PFSK-1 (cell line): ENCODE results near the gene OMP.

Experiments used
- FOXP2 ChIP-seq: optimal IDR thresholded peaks from 2 replicates; pipeline ENCODE3; 2011; ENCODE audit warnings: borderline replicate concordance, control low read depth, inconsistent platforms; ENCODE audit not compliant: insufficient read depth; ENCODE audit errors: extremely low read length, extremely low read depth
- POLR2AphosphoS5 ChIP-seq: IDR thresholded peaks from 2 replicates; pipeline ENCODE4 v1.6.1; 2012; ENCODE audit warnings: low read depth, mild to moderate bottlenecking, control low read depth, low read length, moderate library complexity
- REST ChIP-seq, 2 experiments: IDR thresholded peaks; 2 replicates each; pipeline versions ENCODE4 v1.6.1 to v1.8.0; 2011 to 2012; ENCODE audit warnings: low read depth in 2 of 2, low read length in 2 of 2, control low read depth in 1 of 2, inconsistent platforms in 1 of 2, mild to moderate bottlenecking in 1 of 2, moderate library complexity in 1 of 2; ENCODE audit not compliant: insufficient read depth in 1 of 2
- TAF1 ChIP-seq: IDR thresholded peaks from 2 replicates; pipeline ENCODE4 v1.6.1; 2012; ENCODE audit warnings: low read length, control low read depth, borderline replicate concordance; ENCODE audit not compliant: insufficient read depth

GRCh38 chr11:77064648-77065217, 37.9 kb upstream of the OMP start:
- TF ChIP-seq REST (IDR thresholded peaks at IDR 0.05; ENCODE audit: insufficient read depth in 1 of 2, low read depth in 2 of 2, low read length in 2 of 2), result no peak
- TF ChIP-seq POLR2AphosphoS5, result no peak
- TF ChIP-seq FOXP2, result no peak
- TF ChIP-seq TAF1, result no peak
